Right cardiac atrium (tissue), 5 donors: Measurements from ENCODE around the gene NTRK2. TPM values are rescaled to one million over a fixed set of nuclear protein-coding genes. Genes with fewer than 3 reads are reported as not detected.

Source experiments
- ATAC-seq, 2 donors: fragments of 200-7000 bp; cut with Tn5 transposase; one replicate each; pipeline versions ENCODE4 v1.8.0 to v1.9.1; 2020; ENCODE audit warnings: moderate library complexity in 2 of 2, mild to moderate bottlenecking in 1 of 2
- DNase-seq, 3 donors: peaks; one replicate each; pipeline ENCODE4 v3.0.0-alpha.2; 2020
- H3K27ac ChIP-seq: one replicate; pipeline ENCODE4 v1.5.1; 2013; ENCODE audit warnings: mild to moderate bottlenecking, low read length, control low read depth, moderate library complexity
- H3K27me3 ChIP-seq: one replicate; pipeline ENCODE4 v1.6.1; 2013; ENCODE audit not compliant: control insufficient read depth, insufficient read depth
- H3K4me1 ChIP-seq: one replicate; pipeline ENCODE4 v1.6.1; 2013; ENCODE audit warnings: low read length; ENCODE audit not compliant: control insufficient read depth, insufficient read depth
- H3K4me3 ChIP-seq: one replicate; pipeline ENCODE4 v1.5.1; 2013; ENCODE audit warnings: low read length, control low read depth
- H3K9me3 ChIP-seq: one replicate; pipeline ENCODE4 v1.6.1; 2013; ENCODE audit warnings: low read length; ENCODE audit not compliant: control insufficient read depth
- WGBS: extraction: QIAGEN DNeasy Blood & Tissue Kit; methylation state at CpG from one replicate; pipeline ENCODE4 v1.1.7; 2013; 5-methylcytosine and 5-hydroxymethylcytosine counted together
- intact Hi-C, 4 donors: fragments of 100-400 bp; cut with DNase I; formaldehyde crosslinking; loops; one replicate each; pipeline versions ENCODE4 v1.11.0 to v1.14.0; 2022 to 2023
- polyA plus RNA-seq: library from polyadenylated mRNA; stranded (reverse); fragments of 200-250 nt; gene quantifications from one replicate; pipeline ENCODE4 v1.2.3, GENCODE V29; 2013
- total RNA-seq, 4 donors: library from RNA; stranded (reverse); fragmentation: NEBNext Ultra II Directional; extraction: Animal tissue kit (Norgen Biotek cat#: 25700); gene quantifications; one replicate each; pipeline ENCODE4 v1.2.1, GENCODE V29; 2021
- donor health status: healthy with polysubstance abuse.
- donor health status: DM: no; HTN: yes; CAD: no.
- donor health status: DM: no; HTN: no; CAD: no.
- donor health status: DM: no; HTN: yes; CAD: no; lungs with severe emphysema.
- donor health status: DM: yes; HTN: yes; CAD: no.

NTRK2 gene
- total and polyA plus RNA-seq, 5 donors, result 9.6 to 55.3 (median 34.7) TPM

DNA sequence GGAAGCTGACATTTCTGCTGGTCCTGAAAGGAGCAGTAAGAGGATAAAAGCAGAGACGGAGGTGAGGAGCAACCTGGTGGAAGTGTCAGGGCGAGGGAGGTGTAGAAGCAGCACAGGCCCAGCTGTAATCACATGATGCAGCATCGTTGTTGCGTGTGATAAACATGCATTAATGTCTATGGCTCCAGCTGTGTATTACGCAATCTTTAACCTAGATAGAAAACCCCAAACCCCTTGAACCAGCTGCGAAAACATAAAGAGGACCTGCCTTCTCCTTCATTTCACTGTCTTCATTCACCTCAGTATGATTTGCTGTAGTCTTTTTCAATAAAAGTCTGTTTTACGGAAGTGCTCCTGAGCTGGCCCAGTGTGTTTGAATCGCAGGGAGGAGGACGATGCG, 162.9 kb downstream of the NTRK2 start:
- Histone ChIP-seq H3K27ac (no peak overlapping the region), H3K4me3 (no peak overlapping the region), H3K9me3 (no peaks in the 10 kb centered on the region), H3K27me3 (no peaks in the 10 kb centered on the region), H3K4me1 (no peaks in the 10 kb centered on the region)
- intact Hi-C loops, result no loop called here
- DNase-seq, result no peak
- no peak for ATAC-seq
- 91% methylated on average over 10 of the region's 10 CpGs for WGBS

DNA sequence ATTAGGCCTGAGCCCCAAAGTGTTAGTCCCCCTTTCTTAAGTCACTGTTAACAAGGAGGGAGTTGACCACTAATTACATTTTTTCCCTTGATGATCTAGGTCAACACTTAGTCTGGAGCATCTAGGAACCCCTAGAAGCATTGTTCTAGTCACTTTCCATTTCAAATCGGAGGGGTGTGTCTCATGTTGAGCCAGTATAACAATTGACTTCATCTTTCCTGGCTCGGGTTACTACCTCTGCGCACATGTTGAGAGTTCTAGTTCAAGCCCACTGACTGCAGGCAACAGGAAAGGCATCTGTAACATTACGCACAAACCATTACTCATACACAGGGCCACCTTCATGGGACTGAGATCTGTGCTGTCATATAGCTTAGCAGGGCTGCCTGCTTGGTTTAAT, 164.9 kb downstream of the NTRK2 start:
- ATAC-seq, result no peak
- WGBS, result 84% methylated on average over 4 of the region's 4 CpGs
- no peak overlapping the region for H3K27ac ChIP-seq

DNA sequence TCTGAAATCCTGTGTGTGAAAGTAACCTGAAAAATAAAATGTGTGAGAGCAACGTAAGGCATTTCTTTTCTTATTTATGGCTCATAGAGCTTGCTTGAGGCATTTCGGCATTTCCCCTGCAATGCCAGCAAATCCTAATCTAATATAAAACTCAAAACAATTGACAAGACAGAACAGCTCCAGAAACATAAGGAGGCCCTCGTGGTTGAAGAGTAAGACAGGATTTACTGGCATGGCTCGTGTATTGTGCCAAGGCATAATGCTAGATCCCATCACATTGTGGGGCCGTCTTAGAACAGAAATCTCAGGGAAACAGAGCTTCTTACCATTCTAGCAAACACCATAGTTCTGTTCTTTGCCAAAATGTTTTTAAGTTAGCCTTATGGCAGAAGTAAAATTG, 166.2 kb downstream of the NTRK2 start:
- no peaks in the 10 kb centered on the region for H3K27me3 ChIP-seq
- ATAC-seq, result no peak
- intact Hi-C loops, result no loop called here
- WGBS, result 80% methylated on average over 5 of the region's 5 CpGs
- H3K4me1 ChIP-seq, result no peaks in the 10 kb centered on the region
- H3K4me3 ChIP-seq, result no peak overlapping the region
- H3K27ac ChIP-seq, result no peak overlapping the region
- DNase-seq, result no peak
- H3K9me3 ChIP-seq, result no peaks in the 10 kb centered on the region

More for the DNA sequence above, 164.9 kb downstream of the NTRK2 start:
- H3K27me3 ChIP-seq, result no peaks in the 10 kb centered on the region
- no peaks in the 10 kb centered on the region for H3K9me3 ChIP-seq
- DNase-seq, result no peak
- no peak overlapping the region for H3K4me3 ChIP-seq
- intact Hi-C loops, result no loop called here
- H3K4me1 ChIP-seq, result no peaks in the 10 kb centered on the region

DNA sequence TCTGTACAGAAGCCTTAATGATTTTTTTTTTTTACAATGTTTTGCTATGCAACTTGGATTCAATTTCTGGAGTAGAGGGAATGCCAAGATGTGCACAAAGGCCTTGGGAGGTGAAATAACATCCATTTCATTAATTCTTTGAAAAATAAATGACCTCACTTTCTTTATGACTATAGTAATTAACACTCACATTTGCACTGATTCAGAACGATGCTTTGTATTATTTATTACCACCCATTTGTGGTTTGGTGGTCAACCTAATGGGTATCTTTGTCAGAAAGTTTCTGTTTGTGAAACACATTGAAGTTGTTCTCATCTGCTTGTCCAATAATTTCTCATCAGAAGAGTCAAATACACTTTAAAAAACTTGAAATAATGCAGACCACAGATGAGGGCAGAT, 169.3 kb downstream of the NTRK2 start:
- no peaks in the 10 kb centered on the region for H3K9me3 ChIP-seq
- no peak overlapping the region for H3K27ac ChIP-seq
- intact Hi-C loops, result no loop called here
- no peaks in the 10 kb centered on the region for H3K4me1 ChIP-seq
- 56% methylated on average over 1 of the region's 1 CpG for WGBS
- no peak overlapping the region for H3K4me3 ChIP-seq
- DNase-seq, result no peak
- no peaks in the 10 kb centered on the region for H3K27me3 ChIP-seq
- no peak for ATAC-seq

DNA sequence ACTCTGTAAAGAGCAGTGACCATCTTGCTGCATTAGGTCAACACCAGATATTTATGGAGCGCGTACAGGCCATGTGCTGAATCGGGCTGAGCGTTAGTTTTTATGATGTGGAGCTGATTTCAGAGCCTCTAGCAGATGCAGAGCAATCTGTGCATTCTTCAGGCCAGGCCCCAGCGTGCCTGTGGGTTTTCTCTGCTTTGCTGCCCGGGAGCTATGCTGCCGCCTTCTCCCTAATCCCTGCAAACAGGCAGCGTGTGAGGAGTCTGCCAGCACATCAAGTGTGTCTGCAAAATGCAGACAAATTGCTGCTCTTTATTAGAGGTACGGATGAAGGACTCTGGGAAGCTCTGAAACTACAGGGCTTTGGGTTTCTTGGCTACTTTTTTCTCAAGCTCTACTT, 170.0 kb downstream of the NTRK2 start:
- Histone ChIP-seq H3K27me3 (no peaks in the 10 kb centered on the region), H3K4me3 (no peak overlapping the region), H3K4me1 (no peaks in the 10 kb centered on the region), H3K9me3 (no peaks in the 10 kb centered on the region), H3K27ac (no peak overlapping the region)
- intact Hi-C loops, result no loop called here
- no peak for DNase-seq
- ATAC-seq, result no peak
- WGBS, result 59% methylated on average over 9 of the region's 9 CpGs

DNA sequence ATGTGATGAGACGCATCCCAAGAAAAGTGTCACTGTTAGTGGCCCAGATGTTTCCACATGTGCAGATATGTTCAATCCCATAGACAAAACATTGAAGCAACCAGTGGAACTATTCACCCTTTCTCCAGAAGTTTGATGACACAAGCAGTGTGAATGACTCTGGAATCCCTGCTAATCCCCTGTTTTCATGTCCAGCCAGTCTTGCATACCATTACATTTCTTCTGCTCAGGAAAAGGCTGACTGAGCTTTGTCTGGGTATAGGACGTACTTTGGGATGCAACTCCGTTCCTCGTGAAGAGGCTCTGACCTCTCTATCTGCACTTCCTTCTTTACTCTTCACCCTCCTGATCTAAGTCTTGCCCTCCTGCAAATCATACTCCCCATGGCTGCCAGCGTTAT, 172.4 kb downstream of the NTRK2 start:
- H3K27me3 ChIP-seq, result no peaks in the 10 kb centered on the region
- ATAC-seq (no peak), DNase-seq (no peak)
- intact Hi-C loops, result no loop called here
- no peaks in the 10 kb centered on the region for H3K9me3 ChIP-seq
- no peaks in the 10 kb centered on the region for H3K4me1 ChIP-seq
- WGBS, result 86% methylated on average over 5 of the region's 5 CpGs
- H3K27ac ChIP-seq, result no peak overlapping the region
- H3K4me3 ChIP-seq, result no peak overlapping the region

DNA sequence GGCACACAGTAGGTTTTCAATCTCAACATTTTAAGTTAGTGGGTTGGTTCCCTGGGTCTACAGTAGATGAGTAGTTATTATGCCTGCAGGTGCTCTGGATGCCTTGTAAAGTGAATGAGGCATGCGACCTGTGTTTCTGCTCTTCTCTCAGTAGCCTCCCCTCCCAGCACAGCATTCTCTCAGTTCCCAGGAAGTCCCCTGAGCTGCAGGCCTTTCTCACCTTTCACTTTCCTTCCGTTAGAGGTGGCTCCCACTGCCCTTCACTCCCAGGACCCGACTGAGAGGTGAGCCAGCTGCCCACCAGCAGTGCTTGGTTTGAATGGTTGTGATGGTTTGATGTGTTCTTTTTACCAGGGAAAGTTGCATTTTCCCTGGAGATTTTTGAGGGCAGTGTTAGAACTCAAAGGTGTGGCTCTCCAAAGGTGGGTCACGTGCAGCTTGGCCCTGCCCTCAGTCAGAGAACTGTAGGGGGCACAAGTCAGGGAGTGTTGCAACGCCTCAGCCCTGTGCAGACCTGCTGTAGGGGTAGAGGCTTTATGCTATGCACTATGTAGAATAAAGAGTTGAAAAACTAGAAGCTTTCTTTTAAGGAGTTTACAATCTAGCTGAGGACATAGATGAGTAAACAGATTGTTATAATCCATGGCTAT, 173.8 kb downstream of the NTRK2 start:
- intact Hi-C loops, result no loop called here

DNA sequence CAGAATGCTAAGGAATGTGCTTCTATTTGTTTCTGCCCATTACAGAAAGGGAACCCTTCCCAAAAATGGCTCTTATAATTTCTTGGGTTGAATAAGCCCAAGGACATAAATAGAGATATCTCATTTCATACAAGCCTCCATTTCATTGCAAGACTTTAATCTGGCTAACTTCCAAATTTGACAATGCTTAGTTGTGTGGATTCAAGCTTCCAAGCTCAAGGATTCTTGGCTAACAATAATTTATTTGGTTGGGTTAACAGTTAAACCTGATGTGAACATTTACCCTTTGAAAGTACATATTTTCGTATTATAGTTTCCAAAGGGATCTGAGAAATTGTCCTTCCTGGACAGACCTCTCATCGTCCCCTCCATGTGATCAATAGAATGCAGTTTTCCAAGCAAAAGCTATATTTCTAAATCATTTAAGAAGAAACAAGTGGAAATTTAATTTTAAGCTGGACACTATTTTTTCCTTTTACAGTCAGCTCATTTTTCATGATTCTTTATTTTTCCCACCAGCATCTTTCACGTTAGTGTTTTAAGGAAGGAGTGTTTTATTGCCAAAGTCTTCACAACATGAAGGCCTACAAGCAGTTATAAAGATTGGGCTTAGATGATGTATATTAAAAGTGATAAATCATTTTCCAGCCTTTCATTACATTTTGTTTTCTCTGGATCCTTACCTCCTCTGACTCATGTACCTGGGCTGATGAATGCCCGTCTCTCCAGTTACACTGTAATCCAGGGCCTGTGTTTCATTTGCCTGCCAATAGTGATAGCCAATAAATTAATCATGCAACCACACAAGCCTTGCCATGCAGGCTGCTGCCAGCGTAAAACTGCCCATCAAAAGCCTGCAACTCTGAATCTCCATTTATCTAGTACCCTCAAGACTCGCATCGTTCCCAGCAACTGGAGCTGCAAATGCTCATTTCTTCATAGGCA, 176.7 kb downstream of the NTRK2 start:
- no peak for DNase-seq
- Histone ChIP-seq H3K27ac (no peak overlapping the region), H3K4me1 (no peaks in the 10 kb centered on the region), H3K9me3 (no peaks in the 10 kb centered on the region), H3K4me3 (no peak overlapping the region), H3K27me3 (no peaks in the 10 kb centered on the region)
- intact Hi-C loops, result no loop called here
- no peak for ATAC-seq
- 84% methylated on average over 7 of the region's 7 CpGs for WGBS

More for the DNA sequence above, 173.8 kb downstream of the NTRK2 start:
- no peaks in the 10 kb centered on the region for H3K27me3 ChIP-seq
- H3K27ac ChIP-seq, result no peak overlapping the region
- WGBS, result 76% methylated on average over 5 of the region's 5 CpGs
- no peaks in the 10 kb centered on the region for H3K9me3 ChIP-seq
- ATAC-seq, result no peak
- no peak overlapping the region for H3K4me3 ChIP-seq
- H3K4me1 ChIP-seq, result no peaks in the 10 kb centered on the region
- no peak for DNase-seq

DNA sequence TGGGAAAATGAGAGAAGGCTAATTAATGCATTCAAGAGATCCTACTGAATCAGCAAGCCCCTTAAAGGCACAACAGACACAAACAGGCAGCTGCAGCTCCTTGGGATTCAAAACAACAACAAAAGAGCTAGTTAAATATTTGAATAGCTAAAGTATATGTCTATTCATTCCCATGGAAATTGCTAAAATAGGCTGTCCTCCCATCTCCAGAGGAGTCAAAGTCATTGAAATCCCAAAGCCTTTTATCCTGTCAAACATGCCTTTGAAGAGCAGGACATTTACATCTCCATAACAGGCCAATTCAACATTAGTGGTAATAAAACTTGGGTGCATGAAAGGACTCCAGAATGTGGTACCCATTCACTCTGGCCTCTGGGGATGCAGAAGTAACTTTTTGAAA, 177.4 kb downstream of the NTRK2 start:
- H3K27ac ChIP-seq, result no peak overlapping the region
- no peak overlapping the region for H3K4me3 ChIP-seq
- DNase-seq (no peak), ATAC-seq (no peak)
- H3K4me1 ChIP-seq, result peaks cover 1% of the 10 kb centered on the region
- no peaks in the 10 kb centered on the region for H3K27me3 ChIP-seq
- no peaks in the 10 kb centered on the region for H3K9me3 ChIP-seq
- intact Hi-C loops, result no loop called here

DNA sequence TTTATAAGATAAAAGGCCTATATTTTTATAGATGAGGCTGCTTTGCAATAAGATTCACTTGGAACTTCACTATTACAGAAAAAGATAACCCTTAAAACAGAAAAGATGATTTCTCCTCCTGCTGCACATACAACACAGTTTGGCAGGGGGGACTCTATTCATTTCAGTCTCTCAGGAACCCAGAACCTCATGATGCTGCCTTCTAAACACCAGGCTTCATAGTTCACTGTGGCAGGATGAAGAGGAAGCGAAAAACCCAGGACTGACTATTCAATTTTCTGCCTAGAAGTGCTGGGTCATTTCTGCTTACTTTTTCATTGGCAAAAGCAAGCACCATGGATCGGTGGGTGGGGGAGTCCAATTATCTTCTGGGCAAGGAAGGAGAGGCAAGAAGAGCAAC, 179.5 kb downstream of the NTRK2 start:
- 85% methylated on average over 2 of the region's 2 CpGs for WGBS
- intact Hi-C loops, result no loop called here
- ATAC-seq, result no peak

DNA sequence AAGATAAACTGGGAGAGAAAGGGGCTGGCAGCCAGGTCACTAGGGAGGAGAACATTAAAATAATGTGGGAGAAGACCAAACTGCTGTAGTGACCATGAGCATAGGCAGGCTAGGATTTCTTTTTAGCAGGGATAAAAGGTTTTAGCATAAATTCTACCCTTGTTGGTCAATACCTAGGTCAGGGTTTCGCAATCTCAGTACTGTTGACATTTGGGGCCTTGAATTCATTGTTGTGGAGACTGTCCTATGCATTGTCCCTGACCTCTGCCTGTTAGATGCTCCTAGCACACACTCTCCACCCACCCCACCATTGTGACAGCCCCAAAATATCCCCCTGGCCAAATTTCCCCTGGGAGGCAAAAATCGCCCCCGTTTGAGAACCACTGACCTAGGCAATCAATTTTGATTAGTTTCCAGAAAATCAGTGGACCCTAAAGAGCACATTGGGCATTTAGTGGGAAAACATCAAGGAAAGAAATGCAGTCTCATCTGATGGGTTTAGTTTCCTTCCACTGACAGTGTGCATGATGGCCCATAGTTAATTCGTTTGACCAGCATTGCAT, 181.4 kb downstream of the NTRK2 start:
- WGBS, result 93% methylated on average over 4 of the region's 4 CpGs
- DNase-seq, result no peak
- Histone ChIP-seq H3K27me3 (no peaks in the 10 kb centered on the region), H3K9me3 (no peaks in the 10 kb centered on the region), H3K4me1 (peaks cover 4% of the 10 kb centered on the region), H3K27ac (no peak overlapping the region), H3K4me3 (no peak overlapping the region)
- intact Hi-C loops, result no loop called here
- ATAC-seq, result no peak

More for the DNA sequence above, 179.5 kb downstream of the NTRK2 start:
- no peaks in the 10 kb centered on the region for H3K9me3 ChIP-seq
- H3K27ac ChIP-seq, result no peak overlapping the region
- DNase-seq, result no peak
- H3K27me3 ChIP-seq, result no peaks in the 10 kb centered on the region
- H3K4me3 ChIP-seq, result no peak overlapping the region
- H3K4me1 ChIP-seq, result peaks cover 4% of the 10 kb centered on the region
